Stomach (tissue), 4 donors: ENCODE data around the gene MMD.

ENCODE experiments used
- CTCF ChIP-seq, 7 experiments: fragments of 450-650 bp in 4 of 7; fragments of 200-600 bp in 3 of 7; sonication (generic) in 3 of 7; IDR thresholded peaks; one replicate each; pipeline ENCODE4 v1.5.1; 2016 to 2019; ENCODE audit warnings: antibody characterized with exemption in 7 of 7, control low read depth in 2 of 7, mild to moderate bottlenecking in 1 of 7
- EP300 ChIP-seq: sonication (generic); formaldehyde crosslinking; IDR thresholded peaks from one replicate; pipeline ENCODE4 v1.6.1; 2017; ENCODE audit warnings: antibody characterized with exemption
- POLR2A ChIP-seq, 4 donors: fragments of 450-650 bp; IDR thresholded peaks; one replicate each; pipeline ENCODE4 v1.6.1; 2016; ENCODE audit warnings: antibody characterized with exemption in 4 of 4, control low read depth in 2 of 4, mild to moderate bottlenecking in 1 of 4, moderate library complexity in 1 of 4
- POLR2AphosphoS5 ChIP-seq, 3 donors: sonication (generic); formaldehyde crosslinking; IDR thresholded peaks; one replicate each; pipeline ENCODE4 v1.6.1; 2016; ENCODE audit warnings: antibody characterized with exemption in 3 of 3

DNA sequence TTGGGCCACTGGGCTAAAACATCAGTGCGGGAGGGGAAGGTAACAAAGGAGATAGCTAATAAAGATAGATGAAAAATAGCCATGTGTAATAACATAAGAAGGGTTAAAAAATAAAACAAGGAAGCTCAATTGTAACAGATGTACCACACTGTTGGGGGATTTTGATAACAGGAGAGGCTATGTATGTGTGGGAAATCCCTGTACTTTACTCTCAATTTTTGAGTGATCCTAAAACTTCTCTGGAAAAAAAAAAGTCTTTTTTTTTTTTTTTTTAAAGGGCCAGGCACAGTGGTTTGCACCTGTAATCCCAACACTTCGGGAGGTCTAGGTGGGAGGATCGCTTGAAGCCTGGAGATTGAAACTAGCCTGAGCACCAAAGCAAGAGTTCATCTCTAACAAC, 1.9 kb upstream of the MMD start:
- TF ChIP-seq CTCF (IDR thresholded peaks at IDR 0.05) (no peak), EP300 (no peak), POLR2AphosphoS5 (IDR thresholded peaks at IDR 0.05) (no peak), POLR2A (IDR thresholded peaks at IDR 0.05) (no peak)
